M059J (cell line): ENCODE results near the gene RAB27B. TPM values are rescaled to one million over a fixed set of nuclear protein-coding genes. Genes with fewer than 3 reads are reported as not detected.
"Not testable (repeated sequence)": the region's sequence is repeated elsewhere in the genome, so short reads cannot be mapped to it uniquely, and the experiment has no call there.

Experiments
- DNase-seq: peaks from one replicate; pipeline ENCODE4 v3.0.0-alpha.2; 2012; ENCODE audit warnings: low read depth
- total RNA-seq: library from RNA; depleted of rRNA; stranded (reverse); fragments of >200 nt; shearing (Covaris generic); gene quantifications from 2 replicates; pipeline ENCODE4 v1.2.3, GENCODE V29; 2014

RAB27B gene
- total RNA-seq, 1 experiment from 2014 or later = 13.8 TPM

- DNase-seq = no peak
Measured at GRCh38 chr18:54815086-54815485, 13.2 kb upstream of the RAB27B start.

- not testable (repeated sequence) for DNase-seq
Measured at GRCh38 chr18:54820785-54821275, 7.4 kb upstream of the RAB27B start.

GRCh38 chr18:54822872-54823845 lies 5.1 kb upstream of the RAB27B start:
- DNase-seq = peak; percentile 94

- no peak for DNase-seq
Measured at GRCh38 chr18:54824761-54825160, 3.5 kb upstream of the RAB27B start.

GRCh38 chr18:54825601-54826344 lies 2.5 kb upstream of the RAB27B start:
- no peak for DNase-seq

- peak; percentile 46 for DNase-seq
Measured at GRCh38 chr18:54828986-54829385, 709 bp downstream of the RAB27B start.

GRCh38 chr18:54829856-54830255 lies 1.6 kb downstream of the RAB27B start:
- no peak for DNase-seq

- no peak for DNase-seq
Measured at GRCh38 chr18:54830260-54830659, 2.0 kb downstream of the RAB27B start.

GRCh38 chr18:54830866-54831265 lies 2.6 kb downstream of the RAB27B start:
- no peak for DNase-seq

- no peak for DNase-seq
Measured at GRCh38 chr18:54835944-54836343, 7.7 kb downstream of the RAB27B start.

GRCh38 chr18:54843314-54843713 lies 15.0 kb downstream of the RAB27B start:
- peak; percentile 45 for DNase-seq

GRCh38 chr18:54845787-54846186 lies 17.5 kb downstream of the RAB27B start:
- DNase-seq = peak; percentile 66

GRCh38 chr18:54848121-54848520 lies 19.8 kb downstream of the RAB27B start:
- DNase-seq = no peak

- no peak for DNase-seq
Measured at GRCh38 chr18:54849683-54850082, 21.4 kb downstream of the RAB27B start.

GRCh38 chr18:54850598-54850997 lies 22.3 kb downstream of the RAB27B start:
- DNase-seq = no peak

- DNase-seq = peak; percentile 24
Measured at GRCh38 chr18:54852780-54853675, 24.8 kb downstream of the RAB27B start.

GRCh38 chr18:54855050-54855449 lies 26.8 kb downstream of the RAB27B start:
- DNase-seq = not testable (repeated sequence)

- no peak for DNase-seq
Measured at GRCh38 chr18:54856105-54856646, 27.9 kb downstream of the RAB27B start.

- no peak for DNase-seq
Measured at GRCh38 chr18:54857499-54857898, 29.2 kb downstream of the RAB27B start.

- no peak for DNase-seq
Measured at GRCh38 chr18:54859667-54860421, 31.6 kb downstream of the RAB27B start.
